NT2/D1 (cell line): ENCODE data around the gene APOO.

Source experiments
- SUZ12 ChIP-seq: IDR thresholded peaks from 2 replicates; pipeline ENCODE4 v1.6.1; 2011; ENCODE audit not compliant: insufficient read length, insufficient read depth; ENCODE audit errors: extremely low read depth
- YY1 ChIP-seq: IDR thresholded peaks from 2 replicates; pipeline ENCODE4 v1.6.1; 2011; ENCODE audit not compliant: insufficient read length, insufficient read depth
- ZNF274 ChIP-seq: IDR thresholded peaks from 2 replicates; pipeline ENCODE4 v1.6.1; 2011; ENCODE audit warnings: mild to moderate bottlenecking, low read depth, low read length

GRCh38 chrX:23888887-23889501 lies 18.7 kb downstream of the APOO start:
- no peak for TF ChIP-seq SUZ12
- no peak for TF ChIP-seq ZNF274
- TF ChIP-seq YY1, result no peak
